GM23338 (cell line): ENCODE results near the gene ACOX1. TPM values are rescaled to one million over a fixed set of nuclear protein-coding genes. Genes with fewer than 3 reads are reported as not detected.

Experiments
- ATAC-seq: fragments of 200-7000 bp; cut with Tn5 transposase; 3 replicates; pipeline ENCODE4 v1.9.1; 2020
- DNase-seq: peaks from one replicate; pipeline ENCODE4 v3.0.0-alpha.2; 2015; ENCODE audit warnings: low spot score
- H2AFZ ChIP-seq: fragments of 200-600 bp; sonication (generic); 2 replicates; pipeline ENCODE4 v1.8.0; 2016; ENCODE audit warnings: antibody characterized with exemption, mild to moderate bottlenecking, moderate library complexity
- H3F3A ChIP-seq: fragments of 200-600 bp; sonication (generic); replicated peaks from 2 replicates; pipeline ENCODE4 v1.8.0; 2017; ENCODE audit warnings: antibody characterized with exemption, mixed run types, low read depth
- H3K27ac ChIP-seq: fragments of 200-600 bp; sonication (generic); 2 replicates; pipeline ENCODE4 v1.6.1; 2016; ENCODE audit warnings: low read depth
- H3K27me3 ChIP-seq: fragments of 200-600 bp; sonication (generic); 2 replicates; pipeline ENCODE4 v1.8.0; 2016; ENCODE audit warnings: mild to moderate bottlenecking, mixed run types, moderate library complexity; ENCODE audit not compliant: insufficient read depth
- H3K36me3 ChIP-seq: fragments of 200-600 bp; sonication (generic); 2 replicates; pipeline ENCODE4 v1.8.0; 2016; ENCODE audit warnings: mild to moderate bottlenecking; ENCODE audit not compliant: insufficient read depth
- H3K4me1 ChIP-seq: fragments of 200-600 bp; sonication (generic); 2 replicates; pipeline ENCODE4 v1.8.0; 2016; ENCODE audit warnings: mild to moderate bottlenecking, moderate library complexity; ENCODE audit not compliant: insufficient read depth
- H3K4me2 ChIP-seq: fragments of 200-600 bp; sonication (generic); 2 replicates; pipeline ENCODE4 v1.7.1; 2017; ENCODE audit warnings: mixed run types
- H3K4me3 ChIP-seq: fragments of 200-600 bp; sonication (generic); 2 replicates; pipeline ENCODE4 v1.6.1; 2016; ENCODE audit warnings: mixed run types
- H3K79me2 ChIP-seq: fragments of 200-600 bp; sonication (generic); replicated peaks from 2 replicates; pipeline ENCODE4 v1.8.0; 2017; ENCODE audit warnings: mild to moderate bottlenecking; ENCODE audit not compliant: insufficient read depth
- H3K9me2 ChIP-seq: fragments of 200-600 bp; sonication (generic); 2 replicates; pipeline ENCODE4 v1.8.0; 2017; ENCODE audit not compliant: insufficient read depth
- H4K20me1 ChIP-seq: fragments of 200-600 bp; sonication (generic); replicated peaks from 2 replicates; pipeline ENCODE4 v1.8.0; 2017; ENCODE audit warnings: mild to moderate bottlenecking; ENCODE audit not compliant: insufficient read depth
- H3K27ac Mint-ChIP-seq: 2 replicates; pipeline ENCODE4 v1.8.0; 2020; ENCODE audit warnings: inconsistent platforms, mild to moderate bottlenecking, moderate library complexity, mixed read lengths
- H3K27me3 Mint-ChIP-seq: 3 replicates; pipeline ENCODE4 v1.8.0; 2022; ENCODE audit warnings: low read depth, mild to moderate bottlenecking, moderate library complexity, mixed read lengths, inconsistent platforms; ENCODE audit not compliant: insufficient read depth, poor library complexity
- H3K36me3 Mint-ChIP-seq: 3 replicates; pipeline ENCODE4 v1.8.0; 2021; ENCODE audit warnings: low read depth, mild to moderate bottlenecking, inconsistent platforms, moderate library complexity, mixed read lengths
- H3K4me1 Mint-ChIP-seq: 3 replicates; pipeline ENCODE4 v1.8.0; 2020; ENCODE audit warnings: mild to moderate bottlenecking, inconsistent platforms, mixed read lengths
- H3K4me3 Mint-ChIP-seq: 3 replicates; pipeline ENCODE4 v1.8.0; 2021; ENCODE audit warnings: moderate library complexity, mild to moderate bottlenecking, inconsistent platforms, mixed read lengths
- H3K9me3 Mint-ChIP-seq: 3 replicates; pipeline ENCODE4 v1.8.0; 2020; ENCODE audit warnings: moderate library complexity, mild to moderate bottlenecking, inconsistent platforms, mixed read lengths
- CREB1 ChIP-seq: fragments of 250-450 bp; sonication (Bioruptor Pico); IDR thresholded peaks from 2 replicates; pipeline ENCODE4 v1.5.0; 2020; ENCODE audit warnings: low read depth, mild to moderate bottlenecking, moderate library complexity
- EZH2 ChIP-seq: fragments of 200-600 bp; sonication (generic); IDR thresholded peaks from one replicate; pipeline ENCODE4 v1.8.0; 2017; ENCODE audit warnings: antibody characterized with exemption, mild to moderate bottlenecking, low read depth; ENCODE audit not compliant: unreplicated experiment
- EZH2phosphoT487 ChIP-seq: fragments of 200-600 bp; sonication (generic); IDR thresholded peaks from one replicate; pipeline ENCODE4 v1.8.1; 2018; ENCODE audit warnings: antibody characterized with exemption; ENCODE audit not compliant: unreplicated experiment
- JUNB ChIP-seq: IDR thresholded peaks from one replicate; pipeline ENCODE4 v1.6.1; 2016; ENCODE audit warnings: antibody characterized with exemption; ENCODE audit not compliant: unreplicated experiment
- NANOG ChIP-seq: IDR thresholded peaks from 2 replicates; pipeline ENCODE4 v1.6.1; 2016; ENCODE audit warnings: antibody characterized with exemption, borderline replicate concordance
- POLR2AphosphoS5 ChIP-seq: IDR thresholded peaks from 2 replicates; pipeline ENCODE4 v1.6.1; 2016; ENCODE audit warnings: antibody characterized with exemption, low read depth
- REST ChIP-seq: IDR thresholded peaks from one replicate; pipeline ENCODE4 v1.6.1; 2018; ENCODE audit warnings: antibody characterized with exemption; ENCODE audit not compliant: unreplicated experiment
- STAT1 ChIP-seq: IDR thresholded peaks from one replicate; pipeline ENCODE4 v1.6.1; 2016; ENCODE audit warnings: antibody characterized with exemption; ENCODE audit not compliant: unreplicated experiment
- ZNF114 ChIP-seq: fragments of 250-450 bp; sonication (Bioruptor Pico); IDR thresholded peaks from 2 replicates; pipeline ENCODE4 v1.5.0; 2020; ENCODE audit warnings: mild to moderate bottlenecking, moderate library complexity
- ZNF331 ChIP-seq: fragments of 250-450 bp; sonication (Bioruptor Pico); IDR thresholded peaks from 2 replicates; pipeline ENCODE4 v1.5.0; 2020; ENCODE audit warnings: low read depth, mild to moderate bottlenecking, moderate library complexity
- ZNF462 ChIP-seq: fragments of 250-450 bp; sonication (Bioruptor Pico); IDR thresholded peaks from 2 replicates; pipeline ENCODE4 v1.5.0; 2020; ENCODE audit warnings: mild to moderate bottlenecking, moderate library complexity
- polyA plus RNA-seq: library from polyadenylated mRNA; unstranded; fragments of >200 nt; fragmentation: Nextera tagmentation; extraction: Ambion mirVana; gene quantifications from 2 replicates; pipeline ENCODE4 v1.2.1, GENCODE V29; 2016
- total RNA-seq: library from RNA; depleted of rRNA; stranded (reverse); fragments of >200 nt; shearing (Covaris generic); gene quantifications from 2 replicates; pipeline ENCODE4 v1.2.3, GENCODE V29; 2014
- TF ChIP-seq, protein P1 (sequence below): IDR thresholded peaks from 2 replicates; pipeline ENCODE4 v1.6.1; 2016; ENCODE audit warnings: antibody characterized with exemption
- TF ChIP-seq, protein P2 (sequence below), 2 experiments: fragments of 200-600 bp in 1 of 2; sonication (generic) in 1 of 2; conservative IDR thresholded peaks; 2 replicates each; pipeline versions ENCODE4 v1.5.1 to v1.6.1; 2016 to 2017; ENCODE audit warnings: antibody characterized with exemption in 2 of 2, low read depth in 2 of 2, mild to moderate bottlenecking in 2 of 2, moderate library complexity in 1 of 2

The ACOX1 gene
- total and polyA plus RNA-seq, 2 experiments from 2014 or later, result 12.8 to 32.9 TPM

- Mint-ChIP-seq H3K9me3 (no peaks in the 10 kb centered on the region), H3K36me3 (no peaks in the 10 kb centered on the region), H3K4me1 (peaks cover 18% of the 10 kb centered on the region), H3K27ac (no peak within 1 kb of the TSS), H3K4me3 (no peak within 1 kb of the TSS), H3K27me3 (peaks cover 15% of the 10 kb centered on the region)
- ATAC-seq, result peak; percentile 20
- no peaks in the 10 kb centered on the region for H3K27me3 ChIP-seq
- peaks cover 12% of the 10 kb centered on the region for H3F3A ChIP-seq
- H3K4me1 ChIP-seq, result peaks cover 13% of the 10 kb centered on the region
- H3K27ac ChIP-seq, result no peak within 1 kb of the TSS
- H3K9me2 ChIP-seq, result no peaks in the 10 kb centered on the region
- no peaks in the 10 kb centered on the region for H4K20me1 ChIP-seq
- H3K4me2 ChIP-seq, result no peak within 1 kb of the TSS
- H3K79me2 ChIP-seq, result no peaks in the 10 kb centered on the region
- H3K4me3 ChIP-seq, result no peak within 1 kb of the TSS
- TF ChIP-seq EZH2 (no peak), ZNF114 (CRISPR knock-in tag) (no peak), REST (no peak), EZH2phosphoT487 (no peak), ZNF462 (CRISPR knock-in tag) (no peak), POLR2AphosphoS5 (no peak), STAT1 (no peak), CREB1 (CRISPR knock-in tag) (no peak), NANOG (no peak), JUNB (no peak), ZNF331 (CRISPR knock-in tag) (no peak)
- TF ChIP-seq, protein P1, sequence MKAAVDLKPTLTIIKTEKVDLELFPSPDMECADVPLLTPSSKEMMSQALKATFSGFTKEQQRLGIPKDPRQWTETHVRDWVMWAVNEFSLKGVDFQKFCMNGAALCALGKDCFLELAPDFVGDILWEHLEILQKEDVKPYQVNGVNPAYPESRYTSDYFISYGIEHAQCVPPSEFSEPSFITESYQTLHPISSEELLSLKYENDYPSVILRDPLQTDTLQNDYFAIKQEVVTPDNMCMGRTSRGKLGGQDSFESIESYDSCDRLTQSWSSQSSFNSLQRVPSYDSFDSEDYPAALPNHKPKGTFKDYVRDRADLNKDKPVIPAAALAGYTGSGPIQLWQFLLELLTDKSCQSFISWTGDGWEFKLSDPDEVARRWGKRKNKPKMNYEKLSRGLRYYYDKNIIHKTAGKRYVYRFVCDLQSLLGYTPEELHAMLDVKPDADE, result no peak
- TF ChIP-seq, protein P2, sequence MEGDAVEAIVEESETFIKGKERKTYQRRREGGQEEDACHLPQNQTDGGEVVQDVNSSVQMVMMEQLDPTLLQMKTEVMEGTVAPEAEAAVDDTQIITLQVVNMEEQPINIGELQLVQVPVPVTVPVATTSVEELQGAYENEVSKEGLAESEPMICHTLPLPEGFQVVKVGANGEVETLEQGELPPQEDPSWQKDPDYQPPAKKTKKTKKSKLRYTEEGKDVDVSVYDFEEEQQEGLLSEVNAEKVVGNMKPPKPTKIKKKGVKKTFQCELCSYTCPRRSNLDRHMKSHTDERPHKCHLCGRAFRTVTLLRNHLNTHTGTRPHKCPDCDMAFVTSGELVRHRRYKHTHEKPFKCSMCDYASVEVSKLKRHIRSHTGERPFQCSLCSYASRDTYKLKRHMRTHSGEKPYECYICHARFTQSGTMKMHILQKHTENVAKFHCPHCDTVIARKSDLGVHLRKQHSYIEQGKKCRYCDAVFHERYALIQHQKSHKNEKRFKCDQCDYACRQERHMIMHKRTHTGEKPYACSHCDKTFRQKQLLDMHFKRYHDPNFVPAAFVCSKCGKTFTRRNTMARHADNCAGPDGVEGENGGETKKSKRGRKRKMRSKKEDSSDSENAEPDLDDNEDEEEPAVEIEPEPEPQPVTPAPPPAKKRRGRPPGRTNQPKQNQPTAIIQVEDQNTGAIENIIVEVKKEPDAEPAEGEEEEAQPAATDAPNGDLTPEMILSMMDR (conservative IDR thresholded peaks at IDR 0.05; ENCODE audit: low read depth in 2 of 2), result no peak
- peak within 1 kb of the TSS; percentile 84; the same call in 1 of the 2 replicates for H2AFZ ChIP-seq
- DNase-seq, result peak; percentile 25
- no peaks in the 10 kb centered on the region for H3K36me3 ChIP-seq
Measured at GRCh38 chr17:76027159-76027839, 48.3 kb upstream of the ACOX1 start, which contains the start of gene EVPL. Gene EVPL, minus strand, starts transcription at chr17:76027306. Its CDS starts 108 bp downstream, at chr17:76027198.
